ENCODE data around the gene VWA5A. TPM values are rescaled to one million over a fixed set of nuclear protein-coding genes. Genes with fewer than 3 reads are reported as not detected.

Gene VWA5A
- total and polyA plus RNA-seq, 9 of the 15 experiments (the other 6 are each of a cell fraction or from before 2014, with no cell fraction given): 4.6 to 19.7 (median 6.9) TPM

DNA sequence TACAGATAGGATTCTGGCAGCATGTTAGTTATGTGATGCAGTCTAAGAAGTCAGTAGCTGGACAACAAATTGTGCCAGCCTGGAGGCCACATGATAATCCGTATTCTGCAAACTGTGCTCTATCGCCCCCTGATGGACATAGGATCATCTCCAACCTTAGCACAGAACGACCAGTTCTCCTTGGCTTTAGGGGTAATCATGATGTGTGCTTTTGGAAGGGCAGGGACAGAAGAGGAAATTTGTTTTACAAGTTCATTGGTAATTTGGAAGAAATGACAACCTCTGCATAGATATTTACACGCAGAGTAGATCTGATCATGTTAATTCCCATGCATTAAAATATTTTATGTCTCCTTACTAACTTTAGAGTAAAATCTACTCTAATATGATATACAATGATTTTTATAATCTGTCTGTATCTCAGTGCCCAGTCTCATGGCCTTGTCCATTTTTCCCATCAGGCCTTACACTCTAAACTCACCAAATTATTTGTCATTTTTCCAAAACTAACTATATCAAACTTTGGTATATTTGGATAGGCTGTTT, 80.0 kb downstream of the VWA5A start (continued):
- no peak for TF ChIP-seq THAP12 (CRISPR knock-in tag; IDR thresholded peaks at IDR 0.05)

Other genes with a start within 250 kb of the VWA5A start
Only the 7 nearest of the 15 such genes appear.
- not detected in 2 replicates for gene OR10G6, start 120.3 kb upstream of the VWA5A start, total RNA-seq (2014; rRNA removed)
- gene OR10G6, start 120.3 kb upstream of the VWA5A start, total RNA-seq (2014; rRNA removed; fragmentation: Illumina TruSeq; extraction: Trizol): not detected in 2 replicates
- not detected in 2 replicates for gene OR10G6, start 120.3 kb upstream of the VWA5A start, total RNA-seq (2015; rRNA removed; fragmentation: Illumina TruSeq; extraction: Trizol)
- gene OR10G6, start 120.3 kb upstream of the VWA5A start, total RNA-seq (2021): not detected in 2 replicates
- gene OR10G6, start 120.3 kb upstream of the VWA5A start, polyA plus RNA-seq (2011; rRNA removed): not detected in 2 replicates
- gene OR10G6, start 120.3 kb upstream of the VWA5A start, polyA plus RNA-seq (2014; fragmentation: Illumina TruSeq; extraction: Trizol): not detected in 2 replicates
- gene OR10G6, start 120.3 kb upstream of the VWA5A start, polyA plus RNA-seq (2014; fragmentation: Nextera tagmentation; extraction: Ambion mirVana): not detected
- gene OR10G6, start 120.3 kb upstream of the VWA5A start, polyA plus RNA-seq (2014; rRNA removed): not detected in 2 replicates
- not detected in 2 replicates for gene OR10G4, start 102.5 kb upstream of the VWA5A start, total RNA-seq (2014; rRNA removed)
- gene OR10G4, start 102.5 kb upstream of the VWA5A start, total RNA-seq (2014; rRNA removed; fragmentation: Illumina TruSeq; extraction: Trizol): not detected in 2 replicates
- not detected in 2 replicates for gene OR10G4, start 102.5 kb upstream of the VWA5A start, total RNA-seq (2015; rRNA removed; fragmentation: Illumina TruSeq; extraction: Trizol)
- not detected in 2 replicates for gene OR10G4, start 102.5 kb upstream of the VWA5A start, total RNA-seq (2021)
- gene OR10G4, start 102.5 kb upstream of the VWA5A start, polyA plus RNA-seq (2011; rRNA removed): not detected in 2 replicates
- gene OR10G4, start 102.5 kb upstream of the VWA5A start, polyA plus RNA-seq (2014; fragmentation: Illumina TruSeq; extraction: Trizol): not detected in 2 replicates
- not detected for gene OR10G4, start 102.5 kb upstream of the VWA5A start, polyA plus RNA-seq (2014; fragmentation: Nextera tagmentation; extraction: Ambion mirVana)
- not detected in 2 replicates for gene OR10G4, start 102.5 kb upstream of the VWA5A start, polyA plus RNA-seq (2014; rRNA removed)
- gene OR10G9, start 92.4 kb upstream of the VWA5A start, total RNA-seq (2014; rRNA removed): not detected in 2 replicates
- not detected in 2 replicates for gene OR10G9, start 92.4 kb upstream of the VWA5A start, total RNA-seq (2014; rRNA removed; fragmentation: Illumina TruSeq; extraction: Trizol)
- not detected in 2 replicates for gene OR10G9, start 92.4 kb upstream of the VWA5A start, total RNA-seq (2015; rRNA removed; fragmentation: Illumina TruSeq; extraction: Trizol)
- gene OR10G9, start 92.4 kb upstream of the VWA5A start, total RNA-seq (2021): not detected in 2 replicates
- not detected in 2 replicates for gene OR10G9, start 92.4 kb upstream of the VWA5A start, polyA plus RNA-seq (2011; rRNA removed)
- not detected in 2 replicates for gene OR10G9, start 92.4 kb upstream of the VWA5A start, polyA plus RNA-seq (2014; fragmentation: Illumina TruSeq; extraction: Trizol)
- gene OR10G9, start 92.4 kb upstream of the VWA5A start, polyA plus RNA-seq (2014; fragmentation: Nextera tagmentation; extraction: Ambion mirVana): not detected
- not detected in 2 replicates for gene OR10G9, start 92.4 kb upstream of the VWA5A start, polyA plus RNA-seq (2014; rRNA removed)
- gene OR10G8, start 88.7 kb upstream of the VWA5A start, total RNA-seq (2014; rRNA removed): not detected in 2 replicates
- not detected in 2 replicates for gene OR10G8, start 88.7 kb upstream of the VWA5A start, total RNA-seq (2014; rRNA removed; fragmentation: Illumina TruSeq; extraction: Trizol)
- not detected in 2 replicates for gene OR10G8, start 88.7 kb upstream of the VWA5A start, total RNA-seq (2015; rRNA removed; fragmentation: Illumina TruSeq; extraction: Trizol)
- not detected in 2 replicates for gene OR10G8, start 88.7 kb upstream of the VWA5A start, total RNA-seq (2021)
- gene OR10G8, start 88.7 kb upstream of the VWA5A start, polyA plus RNA-seq (2011; rRNA removed): not detected in 2 replicates
- gene OR10G8, start 88.7 kb upstream of the VWA5A start, polyA plus RNA-seq (2014; fragmentation: Illumina TruSeq; extraction: Trizol): not detected in 2 replicates
- not detected for gene OR10G8, start 88.7 kb upstream of the VWA5A start, polyA plus RNA-seq (2014; fragmentation: Nextera tagmentation; extraction: Ambion mirVana)
- gene OR10G8, start 88.7 kb upstream of the VWA5A start, polyA plus RNA-seq (2014; rRNA removed): not detected in 2 replicates
- not detected in 2 replicates for gene OR10G7, start 74.1 kb upstream of the VWA5A start, total RNA-seq (2014; rRNA removed)
- not detected in 2 replicates for gene OR10G7, start 74.1 kb upstream of the VWA5A start, total RNA-seq (2014; rRNA removed; fragmentation: Illumina TruSeq; extraction: Trizol)
- gene OR10G7, start 74.1 kb upstream of the VWA5A start, total RNA-seq (2015; rRNA removed; fragmentation: Illumina TruSeq; extraction: Trizol): not detected in 2 replicates
- gene OR10G7, start 74.1 kb upstream of the VWA5A start, total RNA-seq (2021): not detected in 2 replicates
- gene OR10G7, start 74.1 kb upstream of the VWA5A start, polyA plus RNA-seq (2011; rRNA removed): not detected in 2 replicates
- not detected in 2 replicates for gene OR10G7, start 74.1 kb upstream of the VWA5A start, polyA plus RNA-seq (2014; fragmentation: Illumina TruSeq; extraction: Trizol)
- not detected for gene OR10G7, start 74.1 kb upstream of the VWA5A start, polyA plus RNA-seq (2014; fragmentation: Nextera tagmentation; extraction: Ambion mirVana)
- gene OR10G7, start 74.1 kb upstream of the VWA5A start, polyA plus RNA-seq (2014; rRNA removed): not detected in 2 replicates
- 0.73 and 1.7 TPM in 2 replicates for gene OR10D3, start 67.9 kb downstream of the VWA5A start, total RNA-seq (2014; rRNA removed)
- gene OR10D3, start 67.9 kb downstream of the VWA5A start, total RNA-seq (2014; rRNA removed; fragmentation: Illumina TruSeq; extraction: Trizol): 2.6 and 2.9 TPM in 2 replicates
- 2.6 and 2.7 TPM in 2 replicates for gene OR10D3, start 67.9 kb downstream of the VWA5A start, total RNA-seq (2015; rRNA removed; fragmentation: Illumina TruSeq; extraction: Trizol)
- 1.7 and 2.8 TPM in 2 replicates for gene OR10D3, start 67.9 kb downstream of the VWA5A start, total RNA-seq (2021)
- gene OR10D3, start 67.9 kb downstream of the VWA5A start, polyA plus RNA-seq (2011; rRNA removed): 0.86 and 1.1 TPM in 2 replicates
- 0.18 and 0.27 TPM in 2 replicates for gene OR10D3, start 67.9 kb downstream of the VWA5A start, polyA plus RNA-seq (2014; fragmentation: Illumina TruSeq; extraction: Trizol)
- gene OR10D3, start 67.9 kb downstream of the VWA5A start, polyA plus RNA-seq (2014; fragmentation: Nextera tagmentation; extraction: Ambion mirVana): under 1 TPM in 1 of 2 experiments, not detected in 1; 0.07 TPM
- gene OR10D3, start 67.9 kb downstream of the VWA5A start, polyA plus RNA-seq (2014; rRNA removed): 0.27 and 0.38 TPM in 2 replicates
- 0.57 and 0.59 TPM in 2 replicates for gene OR8G1, start 125.6 kb downstream of the VWA5A start, total RNA-seq (2014; rRNA removed)
- 1.4 and 1.7 TPM in 2 replicates for gene OR8G1, start 125.6 kb downstream of the VWA5A start, total RNA-seq (2014; rRNA removed; fragmentation: Illumina TruSeq; extraction: Trizol)
- gene OR8G1, start 125.6 kb downstream of the VWA5A start, total RNA-seq (2015; rRNA removed; fragmentation: Illumina TruSeq; extraction: Trizol): 0.91 and 1.7 TPM in 2 replicates
- 0.44 and 0.54 TPM in 2 replicates for gene OR8G1, start 125.6 kb downstream of the VWA5A start, total RNA-seq (2021)
- gene OR8G1, start 125.6 kb downstream of the VWA5A start, polyA plus RNA-seq (2011; rRNA removed): 0.57 and 0.83 TPM in 2 replicates
- 0.10 and 0.25 TPM in 2 replicates for gene OR8G1, start 125.6 kb downstream of the VWA5A start, polyA plus RNA-seq (2014; fragmentation: Illumina TruSeq; extraction: Trizol)
- gene OR8G1, start 125.6 kb downstream of the VWA5A start, polyA plus RNA-seq (2014; fragmentation: Nextera tagmentation; extraction: Ambion mirVana): under 1 TPM in 1 of 2 experiments, not detected in 1; 0.03 TPM
- 0.12 and 0.16 TPM in 2 replicates for gene OR8G1, start 125.6 kb downstream of the VWA5A start, polyA plus RNA-seq (2014; rRNA removed)

Measured in K562 (cell line).